Astrocyte (in vitro differentiated cells and primary cell): ENCODE measurements around the gene KHK.

Experiments
- EZH2 ChIP-seq: IDR thresholded peaks from 2 replicates; pipeline ENCODE4 v1.6.1; 2012; ENCODE audit warnings: mild to moderate bottlenecking, low read length, inconsistent platforms; ENCODE audit not compliant: insufficient read depth
- TF ChIP-seq, protein P1 (sequence below): IDR thresholded peaks from 2 replicates; pipeline ENCODE4 v1.5.1; 2011; ENCODE audit warnings: low read depth, mild to moderate bottlenecking, inconsistent platforms, low read length, moderate library complexity; ENCODE audit not compliant: insufficient read depth

DNA sequence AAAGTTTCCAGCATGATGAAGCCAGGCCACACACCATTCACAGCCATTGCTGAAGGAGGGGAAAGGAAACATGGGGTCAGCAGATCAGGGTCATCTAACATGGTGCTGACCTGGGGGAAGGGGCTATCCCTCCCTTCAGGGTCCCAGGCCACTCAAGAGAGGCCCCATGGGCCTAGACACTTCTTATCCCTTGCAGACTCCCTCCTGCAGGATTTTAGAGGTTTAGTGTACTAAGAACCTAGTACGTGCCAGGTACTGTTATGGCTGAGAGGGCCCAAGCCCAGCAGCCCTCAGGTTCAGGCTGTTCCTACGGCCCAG, 8.8 kb downstream of the KHK start:
- TF ChIP-seq, protein P1, sequence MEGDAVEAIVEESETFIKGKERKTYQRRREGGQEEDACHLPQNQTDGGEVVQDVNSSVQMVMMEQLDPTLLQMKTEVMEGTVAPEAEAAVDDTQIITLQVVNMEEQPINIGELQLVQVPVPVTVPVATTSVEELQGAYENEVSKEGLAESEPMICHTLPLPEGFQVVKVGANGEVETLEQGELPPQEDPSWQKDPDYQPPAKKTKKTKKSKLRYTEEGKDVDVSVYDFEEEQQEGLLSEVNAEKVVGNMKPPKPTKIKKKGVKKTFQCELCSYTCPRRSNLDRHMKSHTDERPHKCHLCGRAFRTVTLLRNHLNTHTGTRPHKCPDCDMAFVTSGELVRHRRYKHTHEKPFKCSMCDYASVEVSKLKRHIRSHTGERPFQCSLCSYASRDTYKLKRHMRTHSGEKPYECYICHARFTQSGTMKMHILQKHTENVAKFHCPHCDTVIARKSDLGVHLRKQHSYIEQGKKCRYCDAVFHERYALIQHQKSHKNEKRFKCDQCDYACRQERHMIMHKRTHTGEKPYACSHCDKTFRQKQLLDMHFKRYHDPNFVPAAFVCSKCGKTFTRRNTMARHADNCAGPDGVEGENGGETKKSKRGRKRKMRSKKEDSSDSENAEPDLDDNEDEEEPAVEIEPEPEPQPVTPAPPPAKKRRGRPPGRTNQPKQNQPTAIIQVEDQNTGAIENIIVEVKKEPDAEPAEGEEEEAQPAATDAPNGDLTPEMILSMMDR = no peak
- TF ChIP-seq EZH2 = no peak
